GM18867 (cell line): ENCODE measurements around the gene CELSR1.

Source experiments
- ATAC-seq: cut with Tn5 transposase; IDR thresholded peaks from one replicate; pipeline ENCODE4 v1.9.1; 2021; ENCODE audit warnings: mild to moderate bottlenecking, moderate library complexity; ENCODE audit not compliant: unreplicated experiment

CELSR1 gene

GRCh38 chr22:46574993-46575910 lies 37.8 kb upstream of the CELSR1 start:
- ATAC-seq: no peak

- no peak for ATAC-seq
These were observed 37.1 kb upstream of the CELSR1 start for GRCh38 chr22:46574438-46574992.

GRCh38 chr22:46573781-46574437 lies 36.5 kb upstream of the CELSR1 start:
- ATAC-seq: no peak

- ATAC-seq: no peak
These were observed 35.7 kb upstream of the CELSR1 start for GRCh38 chr22:46572911-46573780.

GRCh38 chr22:46571642-46572250 lies 34.3 kb upstream of the CELSR1 start:
- no peak for ATAC-seq

- no peak for ATAC-seq
These were observed 32.7 kb upstream of the CELSR1 start for GRCh38 chr22:46569848-46570695.

GRCh38 chr22:46569055-46569847 lies 31.8 kb upstream of the CELSR1 start:
- no peak for ATAC-seq

GRCh38 chr22:46568102-46568809 lies 30.8 kb upstream of the CELSR1 start:
- ATAC-seq: no peak

GRCh38 chr22:46567471-46567870 lies 30.1 kb upstream of the CELSR1 start:
- ATAC-seq: no peak

GRCh38 chr22:46564084-46564714 lies 26.8 kb upstream of the CELSR1 start:
- ATAC-seq: no peak

GRCh38 chr22:46563381-46564083 lies 26.1 kb upstream of the CELSR1 start:
- ATAC-seq: peak; percentile 53

GRCh38 chr22:46561435-46561905 lies 24.1 kb upstream of the CELSR1 start:
- ATAC-seq: no peak

- no peak for ATAC-seq
These were observed 23.4 kb upstream of the CELSR1 start for GRCh38 chr22:46560696-46561295.

- no peak for ATAC-seq
These were observed 20.5 kb upstream of the CELSR1 start for GRCh38 chr22:46557736-46558480.

- no peak for ATAC-seq
These were observed 19.4 kb upstream of the CELSR1 start for GRCh38 chr22:46556775-46557174.

- ATAC-seq: no peak
These were observed 15.8 kb upstream of the CELSR1 start for GRCh38 chr22:46553189-46553588.
